Measurements from ENCODE around the gene ARHGEF4.

GRCh38 chr2:130827502-130828251 lies 9.0 kb upstream of the ARHGEF4 start:
- no peak for TF ChIP-seq POLR2A (IDR thresholded peaks at IDR 0.05)
- TF ChIP-seq, protein P1, sequence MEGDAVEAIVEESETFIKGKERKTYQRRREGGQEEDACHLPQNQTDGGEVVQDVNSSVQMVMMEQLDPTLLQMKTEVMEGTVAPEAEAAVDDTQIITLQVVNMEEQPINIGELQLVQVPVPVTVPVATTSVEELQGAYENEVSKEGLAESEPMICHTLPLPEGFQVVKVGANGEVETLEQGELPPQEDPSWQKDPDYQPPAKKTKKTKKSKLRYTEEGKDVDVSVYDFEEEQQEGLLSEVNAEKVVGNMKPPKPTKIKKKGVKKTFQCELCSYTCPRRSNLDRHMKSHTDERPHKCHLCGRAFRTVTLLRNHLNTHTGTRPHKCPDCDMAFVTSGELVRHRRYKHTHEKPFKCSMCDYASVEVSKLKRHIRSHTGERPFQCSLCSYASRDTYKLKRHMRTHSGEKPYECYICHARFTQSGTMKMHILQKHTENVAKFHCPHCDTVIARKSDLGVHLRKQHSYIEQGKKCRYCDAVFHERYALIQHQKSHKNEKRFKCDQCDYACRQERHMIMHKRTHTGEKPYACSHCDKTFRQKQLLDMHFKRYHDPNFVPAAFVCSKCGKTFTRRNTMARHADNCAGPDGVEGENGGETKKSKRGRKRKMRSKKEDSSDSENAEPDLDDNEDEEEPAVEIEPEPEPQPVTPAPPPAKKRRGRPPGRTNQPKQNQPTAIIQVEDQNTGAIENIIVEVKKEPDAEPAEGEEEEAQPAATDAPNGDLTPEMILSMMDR (IDR thresholded peaks at IDR 0.05) = no peak

Measured in esophagus squamous epithelium (tissue), 4 donors.